GM18520 (cell line): ENCODE results near the gene MMRN1.
A peak's percentile ranks its signal among the peaks of the same experiment; 100 is the strongest.

Experiments
- ATAC-seq: cut with Tn5 transposase; IDR thresholded peaks from one replicate; pipeline ENCODE4 v1.9.1; 2021; ENCODE audit not compliant: unreplicated experiment

MMRN1 gene, protein sequence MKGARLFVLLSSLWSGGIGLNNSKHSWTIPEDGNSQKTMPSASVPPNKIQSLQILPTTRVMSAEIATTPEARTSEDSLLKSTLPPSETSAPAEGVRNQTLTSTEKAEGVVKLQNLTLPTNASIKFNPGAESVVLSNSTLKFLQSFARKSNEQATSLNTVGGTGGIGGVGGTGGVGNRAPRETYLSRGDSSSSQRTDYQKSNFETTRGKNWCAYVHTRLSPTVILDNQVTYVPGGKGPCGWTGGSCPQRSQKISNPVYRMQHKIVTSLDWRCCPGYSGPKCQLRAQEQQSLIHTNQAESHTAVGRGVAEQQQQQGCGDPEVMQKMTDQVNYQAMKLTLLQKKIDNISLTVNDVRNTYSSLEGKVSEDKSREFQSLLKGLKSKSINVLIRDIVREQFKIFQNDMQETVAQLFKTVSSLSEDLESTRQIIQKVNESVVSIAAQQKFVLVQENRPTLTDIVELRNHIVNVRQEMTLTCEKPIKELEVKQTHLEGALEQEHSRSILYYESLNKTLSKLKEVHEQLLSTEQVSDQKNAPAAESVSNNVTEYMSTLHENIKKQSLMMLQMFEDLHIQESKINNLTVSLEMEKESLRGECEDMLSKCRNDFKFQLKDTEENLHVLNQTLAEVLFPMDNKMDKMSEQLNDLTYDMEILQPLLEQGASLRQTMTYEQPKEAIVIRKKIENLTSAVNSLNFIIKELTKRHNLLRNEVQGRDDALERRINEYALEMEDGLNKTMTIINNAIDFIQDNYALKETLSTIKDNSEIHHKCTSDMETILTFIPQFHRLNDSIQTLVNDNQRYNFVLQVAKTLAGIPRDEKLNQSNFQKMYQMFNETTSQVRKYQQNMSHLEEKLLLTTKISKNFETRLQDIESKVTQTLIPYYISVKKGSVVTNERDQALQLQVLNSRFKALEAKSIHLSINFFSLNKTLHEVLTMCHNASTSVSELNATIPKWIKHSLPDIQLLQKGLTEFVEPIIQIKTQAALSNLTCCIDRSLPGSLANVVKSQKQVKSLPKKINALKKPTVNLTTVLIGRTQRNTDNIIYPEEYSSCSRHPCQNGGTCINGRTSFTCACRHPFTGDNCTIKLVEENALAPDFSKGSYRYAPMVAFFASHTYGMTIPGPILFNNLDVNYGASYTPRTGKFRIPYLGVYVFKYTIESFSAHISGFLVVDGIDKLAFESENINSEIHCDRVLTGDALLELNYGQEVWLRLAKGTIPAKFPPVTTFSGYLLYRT

DNA sequence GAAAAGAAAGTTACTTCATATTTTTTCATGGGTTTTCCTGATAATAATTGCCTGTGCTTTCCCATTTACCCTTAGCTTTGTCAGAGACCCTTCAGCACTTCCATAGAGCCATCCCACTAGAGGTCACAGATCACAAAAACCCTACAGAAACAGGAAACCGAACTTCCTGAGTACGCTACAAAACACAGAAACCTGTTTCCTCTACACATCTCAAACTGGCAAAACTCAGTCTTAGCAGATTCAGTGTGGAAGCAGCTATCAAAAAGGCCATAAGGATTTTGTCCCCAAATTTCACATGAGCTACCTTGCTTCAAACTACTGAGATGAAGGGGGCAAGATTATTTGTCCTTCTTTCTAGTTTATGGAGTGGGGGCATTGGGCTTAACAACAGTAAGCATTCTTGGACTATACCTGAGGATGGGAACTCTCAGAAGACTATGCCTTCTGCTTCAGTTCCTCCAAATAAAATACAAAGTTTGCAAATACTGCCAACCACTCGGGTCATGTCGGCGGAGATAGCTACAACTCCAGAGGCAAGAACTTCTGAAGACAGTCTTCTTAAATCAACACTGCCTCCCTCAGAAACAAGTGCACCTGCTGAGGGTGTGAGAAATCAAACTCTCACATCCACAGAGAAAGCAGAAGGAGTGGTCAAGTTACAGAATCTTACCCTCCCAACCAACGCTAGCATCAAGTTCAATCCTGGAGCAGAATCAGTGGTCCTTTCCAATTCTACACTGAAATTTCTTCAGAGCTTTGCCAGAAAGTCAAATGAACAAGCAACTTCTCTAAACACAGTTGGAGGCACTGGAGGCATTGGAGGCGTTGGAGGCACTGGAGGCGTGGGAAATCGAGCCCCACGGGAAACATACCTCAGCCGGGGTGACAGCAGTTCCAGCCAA lies at the start of gene MMRN1:
Gene MMRN1 (plus strand): TSS at position 206 of the 902 bp plus-strand sequence. CDS start 118 bp downstream, at position 324.
- peak; percentile 49 for ATAC-seq

DNA sequence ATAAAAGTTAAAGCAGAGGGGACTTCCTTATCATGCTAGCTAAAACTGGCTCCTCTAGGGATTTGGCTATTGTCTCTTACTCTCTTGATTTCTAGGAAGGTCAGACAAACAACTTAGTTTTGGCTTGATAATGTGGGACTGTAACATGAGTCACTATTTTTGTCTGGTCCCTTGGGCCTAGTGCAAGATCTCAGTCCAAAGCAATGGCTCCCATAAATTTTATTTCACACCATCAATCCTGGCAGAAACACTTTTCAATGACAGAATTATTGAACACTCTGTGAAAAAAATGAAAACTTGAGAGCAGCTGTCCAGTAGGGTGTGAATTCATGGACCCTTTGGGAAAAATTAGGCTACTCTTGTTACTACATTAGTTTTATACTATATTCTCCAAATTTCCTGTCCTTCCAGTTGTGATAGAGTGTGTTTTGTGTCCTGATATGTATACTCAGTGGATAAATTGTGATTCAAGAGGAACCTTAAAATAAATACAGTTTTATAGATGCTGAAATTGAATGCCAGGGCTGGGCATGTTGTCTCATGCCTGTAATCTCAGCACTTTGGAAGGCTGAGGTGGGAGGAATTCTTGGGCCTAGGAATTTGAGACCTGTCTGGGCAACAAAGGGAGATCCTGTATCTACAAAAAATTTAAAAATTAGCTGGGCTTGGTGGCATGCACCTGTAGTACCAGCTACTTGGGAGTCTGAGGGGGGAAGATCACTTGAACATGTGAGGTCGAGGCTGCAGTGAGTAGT lies 46.9 kb upstream of the MMRN1 start:
- ATAC-seq, result no peak

DNA sequence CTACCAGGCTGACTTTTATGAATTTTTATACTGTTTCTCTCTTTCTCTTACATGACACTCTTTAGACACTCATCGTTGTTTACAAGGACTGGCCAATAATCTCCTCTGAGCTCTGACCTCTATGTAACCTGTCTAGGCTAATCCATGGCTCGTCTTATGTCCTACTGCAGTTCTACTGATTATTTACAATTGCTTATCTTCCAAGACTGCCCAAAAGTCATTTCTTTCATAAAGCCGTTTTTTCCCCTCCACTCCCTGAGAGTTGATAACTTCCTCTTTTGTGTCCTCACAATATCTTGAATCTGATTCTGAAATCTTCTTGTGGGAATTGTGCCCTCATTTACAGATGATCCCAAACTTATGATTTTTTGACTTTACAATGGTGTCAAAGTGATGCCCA lies 39.4 kb upstream of the MMRN1 start:
- ATAC-seq, result no peak

DNA sequence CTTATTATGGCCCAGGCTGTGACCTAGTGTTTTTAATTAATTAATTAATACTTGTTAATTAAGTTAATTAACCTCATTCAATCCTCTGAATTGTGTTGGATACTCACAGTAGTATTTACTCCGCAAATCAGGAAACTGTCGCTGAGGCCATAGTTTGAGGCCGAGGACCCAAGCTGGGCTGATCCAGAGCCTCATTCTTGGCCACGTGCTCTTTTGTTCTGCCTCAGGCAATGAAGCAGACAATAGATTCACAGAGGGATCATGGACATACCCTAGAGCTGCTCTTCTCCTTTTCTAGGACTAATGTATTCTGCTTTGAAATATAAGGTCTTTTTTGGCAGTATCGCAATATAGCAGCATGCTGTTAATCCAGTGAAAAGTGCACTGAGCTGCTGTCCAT lies 33.7 kb upstream of the MMRN1 start:
- ATAC-seq, result no peak

DNA sequence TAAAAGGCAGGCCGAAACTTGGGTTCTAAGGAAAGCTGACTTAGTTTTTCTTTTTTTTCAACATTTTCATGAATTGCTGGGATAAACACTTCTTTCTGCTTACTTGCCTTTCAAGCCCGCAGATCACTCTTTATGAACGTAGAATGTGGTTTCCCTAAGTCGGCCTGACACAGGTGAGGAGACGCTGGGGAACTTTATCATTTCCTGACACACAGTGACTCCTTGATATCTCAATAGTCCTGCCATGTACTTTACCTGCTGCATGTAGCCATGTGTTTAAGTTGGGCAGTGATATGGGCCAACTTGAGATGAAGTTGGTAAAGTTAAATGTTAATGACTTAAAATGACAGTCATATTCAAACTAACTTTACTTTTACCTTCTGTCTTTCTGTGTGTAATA lies 31.1 kb upstream of the MMRN1 start:
- no peak for ATAC-seq

DNA sequence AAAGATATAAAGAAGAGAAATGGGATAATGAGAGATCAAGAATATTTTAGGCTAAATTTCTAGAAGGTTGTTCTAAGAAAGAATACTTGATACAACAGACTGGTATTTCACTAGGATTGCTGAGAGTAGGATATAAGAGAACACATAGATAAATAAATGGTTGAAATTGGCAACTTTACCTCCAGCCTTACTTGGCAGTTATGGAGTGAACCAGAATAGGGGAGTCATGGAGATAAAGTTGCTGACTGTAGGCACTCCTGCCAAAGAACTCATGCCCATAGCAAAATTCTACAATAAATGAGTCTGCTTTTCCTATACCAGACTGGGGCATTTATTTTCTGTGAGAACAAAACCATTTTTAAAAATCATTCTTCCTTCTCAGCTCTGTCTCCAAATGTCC lies 26.4 kb upstream of the MMRN1 start:
- ATAC-seq, result no peak

DNA sequence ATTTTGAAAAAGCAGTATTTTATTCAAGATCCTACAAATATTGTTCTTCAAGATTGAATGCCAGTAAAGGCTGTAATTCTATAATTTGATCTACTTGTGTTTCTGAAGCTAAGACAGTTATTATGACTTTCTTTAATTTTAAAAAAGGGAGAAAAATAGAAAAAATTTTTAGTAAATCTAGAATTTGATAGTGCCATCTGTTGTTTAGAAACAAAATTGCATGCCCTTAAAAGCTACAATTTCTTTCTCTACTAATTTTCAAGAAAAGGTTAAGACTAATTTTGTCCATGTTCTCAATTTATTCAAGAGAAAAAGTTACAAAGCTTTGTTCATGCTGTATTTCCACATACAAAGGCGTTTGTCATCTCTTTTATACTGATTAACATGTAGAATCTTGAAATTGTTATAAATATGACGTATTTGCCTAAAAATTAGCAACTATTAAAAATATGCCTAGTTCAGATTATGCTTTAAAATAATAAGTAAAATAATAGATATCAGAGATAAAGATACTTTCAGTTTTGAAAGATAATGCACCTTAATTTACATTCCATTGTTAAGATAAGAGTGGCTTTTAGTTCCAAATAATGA lies 25.6 kb upstream of the MMRN1 start:
- no peak for ATAC-seq

DNA sequence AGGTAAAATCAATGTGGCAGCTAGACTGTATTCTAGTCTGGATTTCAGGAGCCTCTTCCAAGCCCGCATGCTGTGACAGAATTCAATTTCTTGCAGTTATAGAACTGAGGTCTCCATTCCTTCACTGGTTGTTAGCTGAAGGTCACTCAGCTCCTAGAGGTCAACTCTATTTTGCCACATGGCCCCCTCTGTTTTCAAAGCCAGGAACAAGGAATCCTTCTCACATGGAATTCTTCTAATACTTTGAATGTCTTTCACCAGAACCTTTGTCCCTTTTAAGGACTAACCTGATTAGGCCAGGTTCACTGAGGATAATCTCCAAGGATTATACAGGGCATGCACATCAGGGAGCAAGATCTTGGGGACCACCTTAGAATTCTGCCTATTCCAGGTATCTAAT lies 23.4 kb upstream of the MMRN1 start:
- no peak for ATAC-seq

DNA sequence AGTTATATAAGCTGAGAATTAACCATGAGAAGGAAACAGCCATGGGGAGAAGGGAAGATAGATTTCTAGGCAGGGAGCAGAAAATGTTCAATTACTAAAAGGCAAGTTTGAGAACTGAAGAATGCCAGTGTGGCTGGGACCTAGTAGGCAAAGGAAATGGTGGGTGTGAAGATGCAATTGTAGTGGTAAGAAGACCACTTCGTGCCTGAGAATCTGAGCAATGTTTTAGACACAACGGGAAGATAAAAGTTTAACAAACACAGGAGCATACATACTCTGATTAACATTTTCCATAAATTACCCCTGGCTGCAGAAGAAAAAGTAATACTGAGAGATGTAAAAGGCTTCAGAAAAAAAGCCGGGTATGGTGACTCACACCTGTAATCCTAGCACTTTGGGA lies 18.1 kb upstream of the MMRN1 start:
- no peak for ATAC-seq

DNA sequence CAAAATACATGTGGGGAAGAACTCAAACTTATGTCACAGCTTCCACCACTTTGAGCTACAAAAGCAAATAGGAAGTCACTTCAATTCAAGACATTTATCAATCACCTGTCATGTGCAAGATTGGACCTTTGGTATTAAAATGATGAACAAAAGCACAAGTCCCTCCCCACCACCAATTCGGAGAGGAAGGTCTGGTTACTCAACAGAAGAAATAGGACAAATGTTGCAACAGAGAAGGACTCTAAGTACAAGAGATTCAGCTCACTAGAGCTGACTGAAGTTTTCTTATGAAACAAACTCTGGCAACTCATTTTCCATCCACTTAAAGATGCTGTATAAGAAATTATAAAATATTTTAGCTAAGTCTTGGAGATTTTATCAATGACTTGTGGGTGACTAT lies 16.0 kb upstream of the MMRN1 start:
- no peak for ATAC-seq

DNA sequence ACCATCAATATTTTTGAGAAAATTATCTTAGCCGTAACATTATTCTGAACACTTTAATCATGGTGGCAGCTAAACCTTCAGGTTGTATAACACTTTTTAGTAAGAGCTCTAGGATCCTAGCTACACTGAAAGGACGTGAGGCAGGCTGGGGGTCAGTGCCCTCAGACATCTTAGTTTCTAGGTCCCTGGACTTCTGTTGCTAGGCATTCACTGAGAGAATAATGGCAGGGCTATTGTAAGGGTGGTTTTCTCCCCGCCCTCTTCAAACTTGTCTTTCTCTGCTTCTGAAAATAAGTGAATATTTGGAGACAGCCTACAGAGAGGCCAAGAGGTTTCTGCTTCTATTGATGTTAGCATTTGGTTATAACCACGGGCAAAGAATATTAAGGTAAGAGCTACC lies 15.4 kb upstream of the MMRN1 start:
- no peak for ATAC-seq

DNA sequence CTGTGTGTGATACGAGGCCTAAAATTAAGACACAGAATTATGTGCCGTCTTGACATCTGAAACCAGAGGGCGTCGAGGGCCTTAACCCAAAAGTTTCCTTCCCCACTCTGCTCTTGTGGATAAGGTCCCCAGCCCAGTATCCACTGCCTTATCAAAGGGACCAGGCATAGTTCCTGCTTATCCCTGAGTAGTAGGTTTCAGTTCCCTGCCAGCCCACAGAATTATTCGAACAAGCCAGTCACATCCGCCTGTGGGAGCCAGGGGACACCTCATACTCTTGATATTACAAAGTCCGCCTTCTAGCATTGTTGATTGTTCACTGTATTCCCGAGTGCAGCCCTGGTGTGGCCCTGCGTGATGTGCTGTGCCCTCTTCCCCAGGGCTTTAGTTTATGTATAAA lies 5.4 kb upstream of the MMRN1 start:
- ATAC-seq, result no peak

DNA sequence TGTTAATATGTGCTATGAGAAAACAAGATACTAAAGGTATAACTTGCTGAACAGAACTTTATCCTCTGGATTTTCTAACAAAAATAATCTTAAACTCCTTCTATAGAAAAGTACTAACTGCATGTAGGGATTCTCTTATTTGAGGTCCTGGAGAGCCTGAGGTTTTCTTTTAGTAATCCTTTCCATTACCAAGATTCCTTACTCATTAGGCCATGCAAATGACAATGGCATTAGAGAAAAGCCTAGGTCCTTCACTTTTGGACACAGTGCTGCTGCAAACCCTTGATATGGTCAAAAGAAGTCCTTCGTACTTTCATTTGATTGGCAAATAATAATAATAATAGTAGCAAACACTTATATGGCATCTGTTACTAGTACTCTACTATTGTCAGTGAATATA lies 3.2 kb downstream of the MMRN1 start:
- ATAC-seq, result no peak

DNA sequence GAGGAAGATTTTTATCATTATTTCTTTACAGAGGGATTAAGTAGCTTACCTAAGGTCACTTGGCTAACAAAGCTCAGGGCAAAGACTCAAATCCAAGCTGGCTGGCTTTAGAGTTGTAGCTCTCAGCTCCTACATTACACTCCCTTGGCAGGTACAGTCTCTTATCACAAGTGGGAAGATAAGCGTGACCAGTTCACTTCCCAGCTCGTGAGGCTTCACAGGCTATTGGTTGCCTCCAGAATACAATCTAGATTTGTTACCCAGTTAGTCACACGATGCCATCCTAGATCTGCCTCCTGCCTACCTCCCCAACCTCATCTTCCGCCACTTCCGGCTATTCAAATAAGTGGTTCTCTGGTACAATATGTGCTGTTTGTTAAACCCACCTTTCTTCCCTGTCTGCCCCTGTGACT lies 3.7 kb downstream of the MMRN1 start:
- ATAC-seq, result peak; percentile 60

DNA sequence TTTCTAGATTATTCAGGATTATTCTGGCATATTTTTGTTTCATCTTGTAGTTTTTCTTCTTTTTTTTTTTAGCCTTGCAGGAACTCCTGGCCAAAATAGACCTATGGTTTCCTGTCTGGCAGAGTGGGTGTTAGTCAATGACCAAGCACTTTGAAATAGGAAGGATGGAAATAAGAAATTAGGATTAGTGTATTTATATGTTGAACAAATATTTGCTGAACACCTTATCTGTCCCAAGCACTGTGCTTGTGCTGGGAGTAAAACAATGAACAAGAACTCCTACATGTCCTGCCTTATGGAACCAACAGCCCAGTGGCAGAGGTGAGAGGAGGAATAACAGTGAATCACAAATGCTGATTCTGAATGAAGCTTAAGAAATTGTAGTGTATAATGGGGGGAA lies 4.5 kb downstream of the MMRN1 start:
- ATAC-seq, result no peak

DNA sequence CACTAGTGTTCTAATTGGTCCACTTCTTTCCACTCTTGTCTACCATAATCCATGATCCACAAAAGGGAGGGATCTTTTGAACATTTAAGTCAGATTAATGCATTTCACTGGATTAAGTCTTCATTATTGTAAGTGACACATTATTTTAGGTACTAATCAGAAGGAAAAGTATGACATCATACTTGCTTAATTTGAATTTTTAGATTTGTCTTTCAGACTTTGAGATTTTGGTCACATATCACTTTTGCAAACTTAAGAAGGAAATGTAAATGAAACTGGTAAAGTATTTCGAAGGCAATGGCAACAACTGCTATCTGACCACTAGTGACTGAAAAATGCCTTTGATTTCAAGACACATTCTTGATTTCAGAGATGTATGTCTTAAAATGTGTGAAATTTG lies 5.2 kb downstream of the MMRN1 start:
- no peak for ATAC-seq

DNA sequence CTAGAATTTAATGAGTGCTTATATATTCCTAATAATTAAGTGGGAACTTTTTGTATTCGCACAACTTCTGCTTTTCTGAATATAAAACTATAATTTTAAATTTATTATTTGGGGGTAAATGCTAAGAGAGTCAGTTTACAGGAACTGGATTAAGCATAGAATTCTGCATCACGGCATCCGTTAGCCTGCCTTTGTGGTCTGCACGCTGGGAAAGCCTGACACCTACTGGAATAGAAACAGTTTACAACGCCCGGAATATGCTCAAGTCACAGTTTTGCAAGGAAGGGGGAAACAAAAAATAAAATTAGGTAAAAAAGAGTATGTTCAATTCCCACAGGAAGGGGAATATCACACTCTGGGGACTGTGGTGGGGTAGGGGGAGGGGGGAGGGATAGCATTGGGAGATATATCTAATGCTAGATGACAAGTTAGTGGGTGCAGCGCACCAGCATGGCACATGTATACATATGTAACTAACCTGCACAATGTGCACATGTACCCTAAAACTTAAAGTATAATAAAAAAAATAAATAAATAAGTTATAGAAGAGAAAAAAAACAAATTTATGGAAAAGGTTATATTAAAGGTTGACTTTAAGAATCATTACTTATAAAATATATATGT lies 7.3 kb downstream of the MMRN1 start:
- peak; percentile 48 for ATAC-seq

DNA sequence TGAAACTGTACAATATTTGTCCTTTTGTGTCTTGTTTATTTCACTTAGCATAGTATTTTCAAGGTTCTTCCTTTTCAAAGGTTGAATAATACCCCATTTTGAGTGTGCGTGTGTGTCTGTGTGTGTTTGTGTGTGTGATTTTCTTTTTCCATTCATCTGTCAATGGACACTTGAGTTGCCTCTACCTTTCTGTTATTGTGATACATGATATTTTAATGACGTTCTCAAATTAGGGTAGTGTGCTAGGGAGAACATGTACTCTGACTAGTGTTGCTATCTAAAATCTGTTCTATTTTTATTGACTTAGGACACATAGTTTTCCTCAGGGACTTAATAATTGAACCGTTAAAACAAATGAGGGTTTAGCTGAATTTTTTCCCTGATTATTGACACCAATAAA lies 9.9 kb downstream of the MMRN1 start:
- ATAC-seq, result no peak

DNA sequence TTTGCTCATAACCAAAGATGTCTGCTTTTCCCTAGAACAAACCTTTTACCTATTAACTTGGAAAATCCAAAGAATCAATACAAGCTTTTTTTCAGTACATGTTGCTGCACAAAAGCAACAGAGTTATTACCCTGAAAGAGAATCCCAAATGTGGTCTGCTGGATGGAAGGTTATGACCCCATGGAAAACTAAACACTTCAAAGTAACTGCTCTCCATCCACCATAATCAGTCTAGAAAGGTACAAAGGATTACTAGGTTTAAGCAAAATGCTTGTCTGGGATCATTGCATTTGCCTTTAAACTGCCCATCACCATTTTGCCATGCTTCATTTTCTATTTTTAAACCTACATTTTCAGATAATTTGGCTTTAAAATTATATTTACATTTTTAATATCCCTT lies 11.7 kb downstream of the MMRN1 start:
- ATAC-seq, result no peak
